GM18505 (cell line): Measurements from ENCODE around the gene CIAO2B.

Source experiments
- ATAC-seq: cut with Tn5 transposase; IDR thresholded peaks from one replicate; pipeline ENCODE4 v1.9.1; 2021; ENCODE audit not compliant: unreplicated experiment
- POLR2A ChIP-seq: IDR thresholded peaks from 4 replicates; pipeline ENCODE4 v1.6.1; 2011; ENCODE audit warnings: borderline replicate concordance; ENCODE audit not compliant: insufficient read depth, insufficient read length; ENCODE audit errors: extremely low read depth

CIAO2B gene

GRCh38 chr16:66895999-66896398 lies 38.2 kb downstream of the CIAO2B start:
- ATAC-seq: no peak
- no peak for TF ChIP-seq POLR2A

GRCh38 chr16:66895689-66895979 lies 38.6 kb downstream of the CIAO2B start:
- no peak for ATAC-seq
- TF ChIP-seq POLR2A: no peak

GRCh38 chr16:66894948-66895688 lies 39.1 kb downstream of the CIAO2B start:
- ATAC-seq: no peak
- no peak for TF ChIP-seq POLR2A

GRCh38 chr16:66894055-66894454 lies 40.1 kb downstream of the CIAO2B start:
- no peak for TF ChIP-seq POLR2A
- ATAC-seq: no peak

- no peak for TF ChIP-seq POLR2A
- no peak for ATAC-seq
Measured at GRCh38 chr16:66891797-66892196, 42.4 kb downstream of the CIAO2B start.

- no peak for ATAC-seq
Measured at GRCh38 chr16:66891360-66891759, 42.8 kb downstream of the CIAO2B start.

DNA sequence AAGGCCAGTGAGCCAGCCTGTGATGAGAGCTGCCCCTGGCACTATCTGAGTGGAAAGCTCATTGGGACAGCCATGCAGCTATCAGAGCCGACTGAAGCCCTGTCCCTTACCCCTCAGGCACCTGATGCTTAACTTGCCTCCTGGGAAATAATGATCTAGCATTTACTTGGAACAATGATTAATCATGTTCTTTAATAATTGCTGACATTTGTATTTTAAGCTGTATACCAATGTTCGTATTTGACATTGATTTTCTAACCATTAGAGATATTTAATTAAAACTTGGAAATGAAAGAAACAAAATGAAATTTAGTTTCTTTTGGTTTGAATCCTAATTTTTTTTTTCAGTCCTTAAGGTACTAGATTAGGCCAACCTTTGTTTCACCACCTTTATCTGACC lies 43.4 kb downstream of the CIAO2B start:
- TF ChIP-seq POLR2A: no peak
- ATAC-seq: no peak

More at GRCh38 chr16:66891360-66891759, 42.8 kb downstream of the CIAO2B start:
- TF ChIP-seq POLR2A: no peak

DNA sequence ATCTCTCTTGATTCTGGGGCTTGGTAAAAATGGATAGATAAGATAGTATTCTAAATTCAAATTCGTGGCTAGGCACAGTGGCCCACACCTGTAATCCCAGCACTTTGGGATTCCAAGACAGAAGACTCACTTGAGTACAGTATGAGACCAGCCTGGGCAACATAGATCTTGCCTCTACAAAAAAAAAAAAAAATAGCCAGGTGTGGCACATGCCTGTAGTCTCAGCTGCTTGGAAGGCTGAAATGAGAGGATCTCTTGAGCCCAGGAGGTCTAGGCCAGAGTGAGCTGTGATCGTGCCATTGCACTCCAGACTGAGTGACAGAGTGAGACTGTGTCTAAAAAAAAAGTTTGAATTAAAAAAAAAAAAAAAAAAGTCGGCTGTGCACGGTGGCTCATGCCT lies 44.6 kb downstream of the CIAO2B start:
- ATAC-seq: no peak
- no peak for TF ChIP-seq POLR2A

DNA sequence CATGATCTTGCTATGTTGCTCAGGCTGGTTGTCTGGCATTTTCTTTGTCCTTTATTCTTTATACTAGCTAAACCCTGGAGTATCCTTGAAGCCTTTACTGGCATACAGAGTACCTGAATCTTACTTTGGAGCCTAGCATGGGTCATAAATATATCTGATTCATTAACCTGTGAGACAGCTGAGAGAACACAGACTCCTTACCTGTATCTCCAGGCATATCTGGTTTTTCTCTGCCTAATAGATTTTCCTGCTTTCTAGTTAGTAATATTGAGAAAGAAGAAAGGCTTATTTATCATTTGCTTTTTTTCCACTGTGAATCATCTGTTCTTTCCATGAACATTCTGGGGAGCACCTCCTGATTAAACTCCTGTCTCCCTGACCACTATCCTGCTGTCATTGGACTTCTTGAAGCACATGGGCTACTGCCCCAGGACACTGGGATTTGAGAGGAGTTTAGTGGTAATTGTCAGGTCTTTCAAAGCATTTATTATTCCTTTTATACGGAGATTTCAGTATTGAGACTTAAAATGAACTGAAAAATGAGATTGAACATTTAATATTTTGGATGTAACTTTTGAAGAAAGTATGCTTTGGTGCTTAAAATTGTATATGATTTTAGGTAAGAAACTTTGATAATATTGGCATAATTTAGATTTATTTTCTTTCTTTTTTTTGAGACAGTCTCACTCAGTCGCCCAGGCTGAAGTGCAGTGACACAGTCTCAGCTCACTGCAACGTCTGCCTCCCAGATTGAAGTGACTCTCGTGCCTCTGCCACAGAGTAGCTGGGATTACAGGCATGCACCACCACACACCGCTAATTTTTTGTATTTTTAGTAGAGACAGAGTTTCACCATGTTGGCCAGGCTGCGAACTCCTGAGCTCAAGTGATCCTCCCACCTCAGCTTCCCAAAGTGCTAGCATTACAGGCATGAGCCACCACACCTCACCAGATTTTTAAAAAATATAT lies 45.3 kb downstream of the CIAO2B start:
- TF ChIP-seq POLR2A: no peak
- no peak for ATAC-seq

DNA sequence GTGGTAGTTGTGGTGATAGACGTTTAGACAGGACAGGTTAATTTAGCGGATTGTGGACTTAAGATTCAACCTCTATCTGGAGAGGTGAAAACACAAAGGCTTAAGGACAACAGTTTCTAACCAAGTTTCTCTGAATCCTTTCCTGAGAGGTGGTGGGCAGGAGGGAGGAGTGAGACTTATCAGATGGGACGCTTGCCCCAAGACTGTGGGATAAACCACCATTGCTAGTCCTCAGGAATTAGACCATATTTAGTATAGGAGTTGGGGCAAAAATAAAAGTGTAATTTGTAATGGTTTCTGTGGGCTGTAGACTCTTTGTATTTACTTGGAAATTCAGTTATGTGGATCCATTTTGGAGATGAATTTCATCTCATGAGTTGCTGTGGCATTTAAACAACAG lies 47.3 kb downstream of the CIAO2B start:
- no peak for ATAC-seq
- no peak for TF ChIP-seq POLR2A

DNA sequence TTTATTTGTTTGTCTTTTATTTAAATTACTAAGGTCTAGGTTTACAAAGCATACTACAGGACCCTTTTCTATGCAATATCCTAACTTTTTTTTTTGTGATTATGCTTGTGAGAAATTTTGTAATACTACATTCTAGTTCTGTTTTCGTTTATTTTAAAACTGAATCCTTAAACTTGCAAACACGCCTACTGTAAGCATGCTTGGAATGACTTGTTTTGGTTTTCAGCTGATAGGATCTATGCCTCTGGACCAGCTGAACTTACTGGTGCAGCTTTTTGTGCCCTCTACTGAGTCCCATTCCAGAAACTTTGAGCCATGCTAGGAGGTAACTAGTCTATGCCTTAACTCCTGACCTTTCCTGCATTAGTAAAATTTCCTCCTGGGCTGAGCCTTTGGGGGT lies 47.9 kb downstream of the CIAO2B start:
- ATAC-seq: no peak
- TF ChIP-seq POLR2A: no peak

DNA sequence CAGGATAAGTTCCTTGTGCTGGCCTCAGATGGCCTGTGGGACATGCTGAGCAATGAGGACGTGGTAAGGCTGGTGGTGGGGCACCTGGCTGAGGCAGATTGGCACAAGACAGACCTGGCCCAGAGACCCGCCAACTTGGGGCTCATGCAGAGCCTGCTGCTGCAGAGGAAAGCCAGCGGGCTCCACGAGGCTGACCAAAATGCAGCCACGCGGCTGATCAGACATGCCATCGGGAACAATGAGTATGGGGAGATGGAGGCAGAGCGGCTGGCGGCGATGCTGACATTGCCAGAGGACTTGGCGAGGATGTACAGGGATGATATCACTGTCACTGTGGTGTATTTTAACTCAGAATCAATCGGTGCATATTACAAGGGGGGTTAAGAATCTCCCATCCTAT lies 48.7 kb downstream of the CIAO2B start:
- no peak for ATAC-seq

GRCh38 chr16:66882702-66883101 lies 51.5 kb downstream of the CIAO2B start:
- TF ChIP-seq POLR2A: no peak
- no peak for ATAC-seq

More for the DNA sequence above, 48.7 kb downstream of the CIAO2B start:
- no peak for TF ChIP-seq POLR2A
